ENCODE data around the gene DPH6. TPM values are rescaled to one million over a fixed set of nuclear protein-coding genes. Genes with fewer than 3 reads are reported as not detected.

Gene DPH6
- total and polyA plus RNA-seq, 4 donors: 3.4 to 14.3 (median 10.4) TPM

- Histone ChIP-seq H3K4me3 (ENCODE audit: low read depth in 1 of 3, low read length in 3 of 3) (no peak overlapping the region), H3K27me3 (ENCODE audit: control insufficient read depth in 4 of 4, insufficient read depth in 4 of 4, low read length in 3 of 4) (no peaks in the 10 kb centered on the region), H3K4me1 (ENCODE audit: control insufficient read depth in 4 of 4, insufficient read depth in 4 of 4, low read length in 3 of 4) (no peaks in the 10 kb centered on the region), H3K36me3 (ENCODE audit: control insufficient read depth in 4 of 4, insufficient read depth in 3 of 4, low read depth in 1 of 4, low read length in 3 of 4) (no peaks in the 10 kb centered on the region), H3K9ac (ENCODE audit: low read depth in 1 of 2, low read length in 2 of 2) (no peak overlapping the region), H3K9me3 (ENCODE audit: control insufficient read depth in 4 of 4, low read length in 3 of 4) (no peaks in the 10 kb centered on the region), H3K27ac (ENCODE audit: low read depth in 1 of 2, low read length in 2 of 2) (no peak overlapping the region)
- DNase-seq (ENCODE audit: low spot score): no peak
- 84% methylated on average over 1 of the region's 1 CpG for WGBS
- TF ChIP-seq NR2F2 (IDR thresholded peaks at IDR 0.05) (no peak), GABPA (IDR thresholded peaks at IDR 0.05 in 1 of 2, conservative IDR thresholded peaks at IDR 0.05 in 1 of 2) (no peak), REST (IDR thresholded peaks at IDR 0.05) (no peak), FOXA2 (IDR thresholded peaks at IDR 0.05) (no peak), TAF1 (conservative IDR thresholded peaks at IDR 0.05) (no peak), RAD21 (IDR thresholded peaks at IDR 0.05) (no peak)
- TF ChIP-seq, protein P1, sequence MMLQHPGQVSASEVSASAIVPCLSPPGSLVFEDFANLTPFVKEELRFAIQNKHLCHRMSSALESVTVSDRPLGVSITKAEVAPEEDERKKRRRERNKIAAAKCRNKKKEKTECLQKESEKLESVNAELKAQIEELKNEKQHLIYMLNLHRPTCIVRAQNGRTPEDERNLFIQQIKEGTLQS (IDR thresholded peaks at IDR 0.05): no peak
Observed at GRCh38 chr15:35450492-35450891, 95.5 kb downstream of the DPH6 start.

DNA sequence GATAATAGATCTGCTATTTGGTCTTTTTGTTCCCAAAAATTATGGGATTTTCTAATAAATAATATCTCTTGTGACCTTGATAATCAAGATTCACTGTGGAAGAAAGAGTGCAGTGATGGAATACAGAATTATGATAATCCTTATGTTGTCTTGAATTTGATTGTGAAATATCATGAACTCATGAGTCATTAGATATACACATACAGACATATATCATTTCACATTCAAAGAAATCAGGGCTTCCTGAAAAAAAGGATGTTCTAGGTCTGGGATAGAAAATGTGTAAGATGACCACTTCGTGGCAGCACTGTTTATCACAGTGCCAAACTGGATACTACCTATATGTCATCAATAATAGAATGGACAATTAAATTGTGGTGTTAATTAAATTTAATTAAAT, 97.7 kb downstream of the DPH6 start:
- Histone ChIP-seq H3K9ac (ENCODE audit: low read depth in 1 of 2, low read length in 2 of 2) (no peak overlapping the region), H3K27ac (ENCODE audit: low read depth in 1 of 2, low read length in 2 of 2) (no peak overlapping the region), H3K9me3 (ENCODE audit: control insufficient read depth in 4 of 4, low read length in 3 of 4) (no peaks in the 10 kb centered on the region), H3K4me1 (ENCODE audit: control insufficient read depth in 4 of 4, insufficient read depth in 4 of 4, low read length in 3 of 4) (no peaks in the 10 kb centered on the region), H3K27me3 (ENCODE audit: control insufficient read depth in 4 of 4, insufficient read depth in 4 of 4, low read length in 3 of 4) (no peaks in the 10 kb centered on the region), H3K36me3 (ENCODE audit: control insufficient read depth in 4 of 4, insufficient read depth in 3 of 4, low read depth in 1 of 4, low read length in 3 of 4) (no peaks in the 10 kb centered on the region), H3K4me3 (ENCODE audit: low read depth in 1 of 3, low read length in 3 of 3) (no peak overlapping the region)
- no peak for DNase-seq (ENCODE audit: low spot score)
- WGBS: 89% methylated on average over 1 of the region's 1 CpG
- TF ChIP-seq YY1 (IDR thresholded peaks at IDR 0.05) (no peak), JUND (IDR thresholded peaks at IDR 0.05) (no peak), GABPA (IDR thresholded peaks at IDR 0.05 in 1 of 2, conservative IDR thresholded peaks at IDR 0.05 in 1 of 2) (no peak), NR2F2 (IDR thresholded peaks at IDR 0.05) (no peak), TAF1 (conservative IDR thresholded peaks at IDR 0.05) (no peak), RAD21 (IDR thresholded peaks at IDR 0.05) (no peak), REST (IDR thresholded peaks at IDR 0.05) (no peak), CTCF (IDR thresholded peaks at IDR 0.05; ENCODE audit: low read depth, low read length, missing input control) (no peak), EGR1 (IDR thresholded peaks at IDR 0.05; ENCODE audit: low read depth in 2 of 2) (no peak), HNF4A (conservative IDR thresholded peaks at IDR 0.05) (no peak), RXRA (IDR thresholded peaks at IDR 0.05) (no peak), MAX (IDR thresholded peaks at IDR 0.05) (no peak), ZBTB33 (IDR thresholded peaks at IDR 0.05) (no peak), FOXA2 (IDR thresholded peaks at IDR 0.05) (no peak)
- TF ChIP-seq, protein P1 (IDR thresholded peaks at IDR 0.05): no peak
